Measurements from ENCODE around the gene ZNF169.
"Not testable (repeated sequence)": the region's sequence is repeated elsewhere in the genome, so short reads cannot be mapped to it uniquely, and the experiment has no call there.

ZNF169 gene

DNA sequence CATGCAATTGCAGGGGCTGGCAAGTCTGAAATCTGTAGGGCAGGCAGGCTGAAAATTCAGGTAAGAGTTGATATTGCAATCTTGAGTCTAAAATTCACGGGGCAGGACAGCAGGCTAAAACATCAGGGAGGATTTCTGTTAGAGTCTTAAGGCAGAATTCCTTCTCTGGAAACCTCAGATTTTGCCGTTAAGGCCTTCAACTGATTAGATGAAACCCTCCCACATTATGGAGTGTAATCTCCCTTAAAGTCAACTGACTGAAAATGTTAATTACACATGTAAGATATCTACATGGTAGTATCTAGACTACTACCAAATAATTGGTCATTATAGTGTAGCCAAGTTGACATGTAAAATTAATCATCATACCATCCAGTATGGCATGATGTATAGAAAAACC, 3.1 kb upstream of the ZNF169 start (continued):
- TF ChIP-seq ZFP30 (CRISPR knock-in tag; IDR thresholded peaks at IDR 0.05) (no peak), ISL1 (CRISPR knock-in tag; IDR thresholded peaks at IDR 0.05) (no peak), GLIS3 (CRISPR knock-in tag; IDR thresholded peaks at IDR 0.05) (no peak)

DNA sequence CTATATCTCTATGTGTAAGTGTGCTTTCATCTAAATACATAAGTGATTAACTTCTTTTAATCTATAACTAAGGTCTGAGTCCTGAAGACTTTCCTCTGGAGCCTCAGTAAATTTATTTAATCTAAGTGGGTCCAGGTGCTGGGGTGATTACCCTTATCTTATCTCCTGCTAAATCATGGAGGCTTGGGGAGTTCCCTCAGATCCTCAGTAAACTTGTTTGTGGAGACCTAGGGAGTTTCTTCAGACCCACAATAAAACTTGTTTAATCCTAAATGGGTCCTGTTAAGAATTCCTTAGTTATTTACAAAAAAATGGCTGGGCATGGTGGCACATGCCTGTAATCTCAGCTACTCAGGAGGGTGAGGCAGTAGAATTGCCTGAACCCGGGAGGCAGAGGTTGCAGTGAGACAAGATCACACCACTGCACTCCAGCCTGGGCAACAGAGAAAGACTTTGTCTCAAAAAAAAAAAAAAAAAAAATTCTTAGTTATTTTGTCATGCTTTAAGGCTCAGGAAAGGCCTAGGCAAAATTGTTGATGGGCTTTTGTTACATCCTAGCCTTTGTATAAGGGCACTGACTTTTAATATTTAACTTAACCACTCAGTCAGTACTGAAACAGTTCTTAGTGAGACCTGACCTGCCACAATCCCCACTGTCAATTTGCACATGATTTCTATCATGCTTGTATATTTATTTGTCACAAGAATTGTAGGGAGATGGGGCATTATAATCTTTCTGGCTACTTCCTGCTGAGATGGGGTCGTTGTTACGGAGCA, 6.7 kb downstream of the ZNF169 start:
- not testable (repeated sequence) for ATAC-seq

DNA sequence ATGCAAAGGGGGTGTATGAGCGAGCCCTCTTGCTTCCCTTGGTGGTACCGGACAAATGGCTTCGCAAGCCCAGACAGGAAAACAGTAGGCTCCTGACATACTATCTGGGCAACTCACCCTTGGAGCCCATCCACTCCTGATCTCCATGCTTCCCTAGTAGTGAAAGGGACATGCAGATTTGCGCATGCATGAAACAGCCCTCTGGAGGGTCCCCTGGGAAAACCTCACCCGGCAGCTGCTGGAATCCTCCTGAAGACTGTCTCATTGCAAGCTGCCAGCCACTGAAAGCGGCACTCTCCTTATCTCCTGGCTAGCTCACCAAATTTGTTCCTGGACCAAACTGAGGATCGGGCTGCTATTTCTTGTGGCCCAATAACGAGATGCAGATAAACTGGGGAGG, 10.2 kb downstream of the ZNF169 start:
- no peak for ATAC-seq
- TF ChIP-seq RARB (CRISPR knock-in tag; IDR thresholded peaks at IDR 0.05) (no peak), BACH2 (CRISPR knock-in tag; IDR thresholded peaks at IDR 0.05; ENCODE audit: borderline replicate concordance) (no peak), OSR1 (CRISPR knock-in tag; IDR thresholded peaks at IDR 0.05) (no peak), PPARA (CRISPR knock-in tag; IDR thresholded peaks at IDR 0.05; ENCODE audit: borderline replicate concordance) (no peak), ARNTL (CRISPR knock-in tag; IDR thresholded peaks at IDR 0.05; ENCODE audit: borderline replicate concordance, low read depth) (no peak), CSDC2 (CRISPR knock-in tag; IDR thresholded peaks at IDR 0.05) (no peak), ZNF565 (CRISPR knock-in tag; conservative IDR thresholded peaks at IDR 0.05; ENCODE audit: low read depth) (no peak), ZFP3 (CRISPR knock-in tag; IDR thresholded peaks at IDR 0.05) (no peak), ZNF70 (CRISPR knock-in tag; IDR thresholded peaks at IDR 0.05) (no peak), ESRRG (CRISPR knock-in tag; IDR thresholded peaks at IDR 0.05) (no peak), ISL1 (CRISPR knock-in tag; IDR thresholded peaks at IDR 0.05) (no peak), TCF4 (CRISPR knock-in tag; IDR thresholded peaks at IDR 0.05; ENCODE audit: borderline replicate concordance) (no peak), SNAI2 (CRISPR knock-in tag; IDR thresholded peaks at IDR 0.05) (no peak)
- TF ChIP-seq, protein P1, sequence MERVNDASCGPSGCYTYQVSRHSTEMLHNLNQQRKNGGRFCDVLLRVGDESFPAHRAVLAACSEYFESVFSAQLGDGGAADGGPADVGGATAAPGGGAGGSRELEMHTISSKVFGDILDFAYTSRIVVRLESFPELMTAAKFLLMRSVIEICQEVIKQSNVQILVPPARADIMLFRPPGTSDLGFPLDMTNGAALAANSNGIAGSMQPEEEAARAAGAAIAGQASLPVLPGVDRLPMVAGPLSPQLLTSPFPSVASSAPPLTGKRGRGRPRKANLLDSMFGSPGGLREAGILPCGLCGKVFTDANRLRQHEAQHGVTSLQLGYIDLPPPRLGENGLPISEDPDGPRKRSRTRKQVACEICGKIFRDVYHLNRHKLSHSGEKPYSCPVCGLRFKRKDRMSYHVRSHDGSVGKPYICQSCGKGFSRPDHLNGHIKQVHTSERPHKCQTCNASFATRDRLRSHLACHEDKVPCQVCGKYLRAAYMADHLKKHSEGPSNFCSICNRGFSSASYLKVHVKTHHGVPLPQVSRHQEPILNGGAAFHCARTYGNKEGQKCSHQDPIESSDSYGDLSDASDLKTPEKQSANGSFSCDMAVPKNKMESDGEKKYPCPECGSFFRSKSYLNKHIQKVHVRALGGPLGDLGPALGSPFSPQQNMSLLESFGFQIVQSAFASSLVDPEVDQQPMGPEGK (CRISPR knock-in tag; IDR thresholded peaks at IDR 0.05; ENCODE audit: borderline replicate concordance), result no peak
- TF ChIP-seq, protein P2, sequence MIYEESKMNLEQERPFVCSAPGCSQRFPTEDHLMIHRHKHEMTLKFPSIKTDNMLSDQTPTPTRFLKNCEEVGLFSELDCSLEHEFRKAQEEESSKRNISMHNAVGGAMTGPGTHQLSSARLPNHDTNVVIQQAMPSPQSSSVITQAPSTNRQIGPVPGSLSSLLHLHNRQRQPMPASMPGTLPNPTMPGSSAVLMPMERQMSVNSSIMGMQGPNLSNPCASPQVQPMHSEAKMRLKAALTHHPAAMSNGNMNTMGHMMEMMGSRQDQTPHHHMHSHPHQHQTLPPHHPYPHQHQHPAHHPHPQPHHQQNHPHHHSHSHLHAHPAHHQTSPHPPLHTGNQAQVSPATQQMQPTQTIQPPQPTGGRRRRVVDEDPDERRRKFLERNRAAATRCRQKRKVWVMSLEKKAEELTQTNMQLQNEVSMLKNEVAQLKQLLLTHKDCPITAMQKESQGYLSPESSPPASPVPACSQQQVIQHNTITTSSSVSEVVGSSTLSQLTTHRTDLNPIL (CRISPR knock-in tag; IDR thresholded peaks at IDR 0.05; ENCODE audit: low read depth), result no peak
- TF ChIP-seq, protein P3, sequence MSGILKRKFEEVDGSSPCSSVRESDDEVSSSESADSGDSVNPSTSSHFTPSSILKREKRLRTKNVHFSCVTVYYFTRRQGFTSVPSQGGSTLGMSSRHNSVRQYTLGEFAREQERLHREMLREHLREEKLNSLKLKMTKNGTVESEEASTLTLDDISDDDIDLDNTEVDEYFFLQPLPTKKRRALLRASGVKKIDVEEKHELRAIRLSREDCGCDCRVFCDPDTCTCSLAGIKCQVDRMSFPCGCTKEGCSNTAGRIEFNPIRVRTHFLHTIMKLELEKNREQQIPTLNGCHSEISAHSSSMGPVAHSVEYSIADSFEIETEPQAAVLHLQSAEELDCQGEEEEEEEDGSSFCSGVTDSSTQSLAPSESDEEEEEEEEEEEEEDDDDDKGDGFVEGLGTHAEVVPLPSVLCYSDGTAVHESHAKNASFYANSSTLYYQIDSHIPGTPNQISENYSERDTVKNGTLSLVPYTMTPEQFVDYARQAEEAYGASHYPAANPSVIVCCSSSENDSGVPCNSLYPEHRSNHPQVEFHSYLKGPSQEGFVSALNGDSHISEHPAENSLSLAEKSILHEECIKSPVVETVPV (CRISPR knock-in tag; IDR thresholded peaks at IDR 0.05), result no peak
- TF ChIP-seq, protein P4, sequence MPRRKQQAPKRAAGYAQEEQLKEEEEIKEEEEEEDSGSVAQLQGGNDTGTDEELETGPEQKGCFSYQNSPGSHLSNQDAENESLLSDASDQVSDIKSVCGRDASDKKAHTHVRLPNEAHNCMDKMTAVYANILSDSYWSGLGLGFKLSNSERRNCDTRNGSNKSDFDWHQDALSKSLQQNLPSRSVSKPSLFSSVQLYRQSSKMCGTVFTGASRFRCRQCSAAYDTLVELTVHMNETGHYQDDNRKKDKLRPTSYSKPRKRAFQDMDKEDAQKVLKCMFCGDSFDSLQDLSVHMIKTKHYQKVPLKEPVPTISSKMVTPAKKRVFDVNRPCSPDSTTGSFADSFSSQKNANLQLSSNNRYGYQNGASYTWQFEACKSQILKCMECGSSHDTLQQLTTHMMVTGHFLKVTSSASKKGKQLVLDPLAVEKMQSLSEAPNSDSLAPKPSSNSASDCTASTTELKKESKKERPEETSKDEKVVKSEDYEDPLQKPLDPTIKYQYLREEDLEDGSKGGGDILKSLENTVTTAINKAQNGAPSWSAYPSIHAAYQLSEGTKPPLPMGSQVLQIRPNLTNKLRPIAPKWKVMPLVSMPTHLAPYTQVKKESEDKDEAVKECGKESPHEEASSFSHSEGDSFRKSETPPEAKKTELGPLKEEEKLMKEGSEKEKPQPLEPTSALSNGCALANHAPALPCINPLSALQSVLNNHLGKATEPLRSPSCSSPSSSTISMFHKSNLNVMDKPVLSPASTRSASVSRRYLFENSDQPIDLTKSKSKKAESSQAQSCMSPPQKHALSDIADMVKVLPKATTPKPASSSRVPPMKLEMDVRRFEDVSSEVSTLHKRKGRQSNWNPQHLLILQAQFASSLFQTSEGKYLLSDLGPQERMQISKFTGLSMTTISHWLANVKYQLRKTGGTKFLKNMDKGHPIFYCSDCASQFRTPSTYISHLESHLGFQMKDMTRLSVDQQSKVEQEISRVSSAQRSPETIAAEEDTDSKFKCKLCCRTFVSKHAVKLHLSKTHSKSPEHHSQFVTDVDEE (CRISPR knock-in tag; IDR thresholded peaks at IDR 0.05), result no peak
- TF ChIP-seq, protein P5, sequence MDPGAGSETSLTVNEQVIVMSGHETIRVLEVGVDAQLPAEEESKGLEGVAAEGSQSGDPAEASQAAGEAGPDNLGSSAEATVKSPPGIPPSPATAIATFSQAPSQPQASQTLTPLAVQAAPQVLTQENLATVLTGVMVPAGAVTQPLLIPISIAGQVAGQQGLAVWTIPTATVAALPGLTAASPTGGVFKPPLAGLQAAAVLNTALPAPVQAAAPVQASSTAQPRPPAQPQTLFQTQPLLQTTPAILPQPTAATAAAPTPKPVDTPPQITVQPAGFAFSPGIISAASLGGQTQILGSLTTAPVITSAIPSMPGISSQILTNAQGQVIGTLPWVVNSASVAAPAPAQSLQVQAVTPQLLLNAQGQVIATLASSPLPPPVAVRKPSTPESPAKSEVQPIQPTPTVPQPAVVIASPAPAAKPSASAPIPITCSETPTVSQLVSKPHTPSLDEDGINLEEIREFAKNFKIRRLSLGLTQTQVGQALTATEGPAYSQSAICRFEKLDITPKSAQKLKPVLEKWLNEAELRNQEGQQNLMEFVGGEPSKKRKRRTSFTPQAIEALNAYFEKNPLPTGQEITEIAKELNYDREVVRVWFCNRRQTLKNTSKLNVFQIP (CRISPR knock-in tag; IDR thresholded peaks at IDR 0.05; ENCODE audit: borderline replicate concordance, low read depth), result no peak
